Measurements from ENCODE around the gene OR10AD1. TPM values are rescaled to one million over a fixed set of nuclear protein-coding genes. Genes with fewer than 3 reads are reported as not detected.
"Not testable (repeated sequence)": the region's sequence is repeated elsewhere in the genome, so short reads cannot be mapped to it uniquely, and the experiment has no call there.

The OR10AD1 gene
- total RNA-seq, 1 donor from 2014 or later: not detected

- no peak for ATAC-seq
These were observed 43.0 kb downstream of the OR10AD1 start for GRCh38 chr12:48160046-48160445.

- ATAC-seq: no peak
These were observed 45.2 kb downstream of the OR10AD1 start for GRCh38 chr12:48157889-48158370.

GRCh38 chr12:48157018-48157888 lies 45.8 kb downstream of the OR10AD1 start, which contains the start of gene ASB8:
Gene ASB8 (minus strand): TSS chr12:48157515. CDS start chr12:48153496, 4,019 bp downstream.
- peak; percentile 98 for ATAC-seq

- no peak for ATAC-seq
These were observed 46.5 kb downstream of the OR10AD1 start for GRCh38 chr12:48156652-48157017.

GRCh38 chr12:48155786-48156185 lies 47.3 kb downstream of the OR10AD1 start:
- ATAC-seq: not testable (repeated sequence)

Other genes starting within 250 kb of the OR10AD1 start
- gene TMEM106C, start 239.7 kb downstream of the OR10AD1 start, total RNA-seq: 45.4 TPM
- not detected for gene COL2A1, start 198.8 kb downstream of the OR10AD1 start, total RNA-seq
- gene SENP1, start 97.2 kb downstream of the OR10AD1 start, total RNA-seq: 13.4 TPM
- gene PFKM, start 83.9 kb downstream of the OR10AD1 start, total RNA-seq: 24.7 TPM
- gene ASB8, start 45.8 kb downstream of the OR10AD1 start, total RNA-seq: 24.7 TPM
- gene CCDC184, start 19.6 kb downstream of the OR10AD1 start, total RNA-seq: 0.20 TPM
- gene ZNF641, start 147.6 kb upstream of the OR10AD1 start, total RNA-seq: 6.5 TPM

All from esophagus mucosa (tissue), 1 donor.